GM18873 (cell line): Measurements from ENCODE around the gene AP1S3.

ENCODE experiments used
- ATAC-seq: cut with Tn5 transposase; IDR thresholded peaks from one replicate; pipeline ENCODE4 v1.9.1; 2021; ENCODE audit warnings: mild to moderate bottlenecking, moderate library complexity, moderate number of reproducible peaks; ENCODE audit not compliant: unreplicated experiment, low FRiP score

AP1S3 gene

DNA sequence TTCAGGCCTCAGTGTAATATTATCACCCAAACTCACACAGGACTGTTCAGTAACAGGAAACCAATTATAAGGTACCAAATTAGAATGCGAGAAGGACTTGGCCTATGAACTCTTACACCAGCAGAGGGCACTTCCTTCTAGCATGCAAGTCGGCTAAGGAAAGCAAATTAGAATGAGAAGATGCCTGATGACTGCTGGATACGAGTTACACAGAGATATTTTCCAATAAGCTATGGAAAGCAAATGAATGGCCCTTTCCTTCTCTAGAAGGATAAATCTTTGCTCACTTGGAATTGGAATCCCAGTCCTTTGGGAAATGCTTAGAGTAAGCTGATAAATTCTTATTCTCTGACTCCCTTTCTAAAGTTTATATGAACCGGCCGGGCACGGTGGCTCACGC, 109.8 kb downstream of the AP1S3 start:
- ATAC-seq, result no peak

- no peak for ATAC-seq
Observed at GRCh38 chr2:223725986-223726970, 111.1 kb downstream of the AP1S3 start.

- no peak for ATAC-seq
Observed at GRCh38 chr2:223725494-223725893, 111.9 kb downstream of the AP1S3 start.

GRCh38 chr2:223724861-223725260, 112.5 kb downstream of the AP1S3 start:
- no peak for ATAC-seq

- no peak for ATAC-seq
Observed at GRCh38 chr2:223723954-223724411, 113.4 kb downstream of the AP1S3 start.

DNA sequence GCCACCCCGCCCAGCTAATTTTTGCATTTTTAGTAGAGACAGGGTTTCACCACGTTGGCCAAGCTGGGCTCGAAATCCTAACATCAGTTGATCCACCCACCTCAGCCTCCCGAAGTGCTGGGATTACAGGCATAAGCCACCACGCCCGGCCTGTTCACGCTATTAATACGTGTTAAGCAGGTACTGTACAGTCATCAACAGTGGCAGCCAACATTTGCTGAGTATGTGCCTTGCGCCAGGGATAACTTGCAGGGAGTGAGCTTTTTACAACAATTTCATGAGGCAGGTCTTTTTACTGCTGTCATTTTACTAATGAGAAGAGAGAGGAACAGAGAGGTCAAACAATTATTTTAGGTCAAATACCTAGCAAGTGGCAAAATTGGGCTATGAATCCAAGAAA, 115.2 kb downstream of the AP1S3 start:
- ATAC-seq, result no peak

DNA sequence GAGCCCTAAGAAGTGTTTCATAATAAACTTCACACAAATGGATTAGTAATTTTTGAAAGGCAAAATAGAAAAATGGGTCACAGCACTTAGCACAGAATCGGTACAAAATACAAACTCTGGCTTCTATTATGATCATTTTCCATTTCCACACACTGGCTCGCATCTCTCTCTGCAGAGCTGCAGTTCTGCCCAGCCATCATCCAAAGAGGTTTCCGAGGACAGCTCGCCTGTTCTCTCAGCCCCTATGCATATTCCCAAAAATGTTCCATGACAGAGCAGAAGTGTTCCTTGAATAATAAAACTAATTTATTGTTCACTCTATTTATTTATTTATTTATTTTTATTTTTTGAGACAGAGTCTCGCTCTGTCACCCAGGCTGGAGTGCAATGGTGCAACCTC, 115.6 kb downstream of the AP1S3 start:
- ATAC-seq, result no peak

DNA sequence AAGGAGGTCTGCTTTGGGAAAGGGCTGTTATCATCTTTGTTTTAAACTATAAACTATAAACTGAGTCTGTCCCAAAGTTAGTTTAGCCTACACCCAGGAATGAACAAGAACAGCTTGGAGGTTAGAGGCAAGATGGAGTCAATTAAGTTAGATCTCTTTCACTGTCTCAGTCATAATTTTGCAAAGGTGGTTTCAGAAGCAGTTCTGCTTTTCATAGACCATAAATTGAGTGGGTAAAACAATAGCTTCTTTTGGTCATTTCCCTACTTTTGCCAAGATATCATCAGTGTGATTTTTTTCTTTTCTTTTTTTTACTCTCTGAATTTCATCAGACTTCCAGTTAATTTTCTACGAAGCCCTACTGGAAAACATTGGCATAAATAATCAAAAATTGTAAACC, 117.0 kb downstream of the AP1S3 start:
- ATAC-seq, result no peak

DNA sequence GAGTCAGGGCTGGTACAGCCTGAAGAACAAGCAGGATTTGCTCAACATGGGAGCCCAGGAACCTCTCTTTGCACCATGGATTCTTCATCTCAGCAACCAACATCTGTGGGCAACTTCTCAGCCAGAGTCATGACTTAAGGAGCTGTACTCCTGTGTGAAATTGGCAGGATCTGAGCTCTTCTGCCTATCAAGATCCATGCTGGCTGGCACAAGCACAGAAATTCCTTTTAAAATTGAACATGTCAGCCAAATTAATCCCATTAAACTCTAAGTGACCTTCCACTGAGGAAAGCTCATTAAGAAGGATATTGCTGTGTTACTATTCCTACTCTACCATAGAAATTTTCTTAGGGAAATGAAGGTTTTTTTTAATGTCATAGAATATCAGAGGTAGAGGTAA, 124.7 kb downstream of the AP1S3 start:
- no peak for ATAC-seq

- no peak for ATAC-seq
Observed at GRCh38 chr2:223711596-223712326, 125.6 kb downstream of the AP1S3 start.
